GM21360 (cell line): Measurements from ENCODE around the gene IQGAP3.
A peak's percentile ranks its signal among the peaks of the same experiment; 100 is the strongest.
"Not testable (repeated sequence)": the region's sequence is repeated elsewhere in the genome, so short reads cannot be mapped to it uniquely, and the experiment has no call there.

Experiments
- ATAC-seq: cut with Tn5 transposase; IDR thresholded peaks from one replicate; pipeline ENCODE4 v1.9.1; 2021; ENCODE audit warnings: mild to moderate bottlenecking, moderate library complexity; ENCODE audit not compliant: unreplicated experiment

Gene IQGAP3

DNA sequence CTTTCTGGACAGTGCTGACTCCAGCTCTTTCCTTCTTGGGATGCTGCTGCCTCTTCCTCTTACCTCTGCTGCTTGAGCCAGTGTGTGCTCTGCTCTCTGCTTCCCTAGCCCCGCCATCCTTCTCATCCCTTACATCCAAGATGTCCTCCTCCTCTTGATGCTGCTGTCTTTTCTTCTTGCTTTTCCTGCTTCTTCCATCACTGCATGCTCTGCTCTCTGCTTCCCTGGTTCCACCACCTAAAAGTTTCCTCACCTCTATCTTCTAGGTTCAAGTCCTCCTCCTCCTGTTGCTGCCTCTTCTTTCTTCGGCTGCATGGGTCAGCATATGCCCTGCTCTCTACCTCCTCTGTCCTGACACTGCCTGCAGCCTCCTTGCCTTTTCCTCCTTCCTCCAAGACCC, 22.7 kb upstream of the IQGAP3 start:
- ATAC-seq, result no peak

DNA sequence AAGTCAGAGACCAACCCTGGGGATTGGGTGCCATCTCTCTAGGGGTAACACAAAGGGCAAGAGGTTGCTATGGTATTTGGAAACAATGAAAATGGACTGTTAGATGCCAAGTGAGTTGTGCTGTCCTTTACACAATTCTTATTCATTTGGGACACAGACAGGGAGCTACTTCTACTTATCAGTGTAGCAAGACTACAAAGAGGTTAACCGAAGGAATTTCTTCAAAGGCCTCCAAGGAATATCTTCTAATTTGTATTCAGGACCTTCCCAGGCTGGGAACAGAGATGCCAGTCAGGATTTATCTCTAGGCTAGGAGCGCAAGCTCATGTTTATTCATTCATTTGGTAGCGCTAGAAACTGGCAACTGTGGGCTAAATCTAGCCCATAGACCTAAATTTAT, 21.8 kb upstream of the IQGAP3 start:
- ATAC-seq, result no peak

DNA sequence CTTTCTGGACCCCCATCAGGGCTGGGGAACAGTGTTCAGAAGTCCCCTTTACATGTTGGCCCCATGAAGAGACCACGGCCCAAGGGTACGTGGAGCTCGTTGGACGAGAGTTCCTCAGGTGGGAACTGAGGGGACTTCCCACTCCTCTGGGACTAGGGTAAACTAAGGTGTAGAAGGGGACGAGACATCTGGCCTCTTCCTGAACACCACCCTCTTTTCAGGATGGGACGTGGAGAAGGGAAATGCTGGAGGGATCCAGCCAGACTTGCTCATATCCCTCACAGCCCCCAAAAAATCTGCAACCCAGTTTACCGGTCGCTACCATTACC, 21.3 kb upstream of the IQGAP3 start:
- ATAC-seq, result no peak

DNA sequence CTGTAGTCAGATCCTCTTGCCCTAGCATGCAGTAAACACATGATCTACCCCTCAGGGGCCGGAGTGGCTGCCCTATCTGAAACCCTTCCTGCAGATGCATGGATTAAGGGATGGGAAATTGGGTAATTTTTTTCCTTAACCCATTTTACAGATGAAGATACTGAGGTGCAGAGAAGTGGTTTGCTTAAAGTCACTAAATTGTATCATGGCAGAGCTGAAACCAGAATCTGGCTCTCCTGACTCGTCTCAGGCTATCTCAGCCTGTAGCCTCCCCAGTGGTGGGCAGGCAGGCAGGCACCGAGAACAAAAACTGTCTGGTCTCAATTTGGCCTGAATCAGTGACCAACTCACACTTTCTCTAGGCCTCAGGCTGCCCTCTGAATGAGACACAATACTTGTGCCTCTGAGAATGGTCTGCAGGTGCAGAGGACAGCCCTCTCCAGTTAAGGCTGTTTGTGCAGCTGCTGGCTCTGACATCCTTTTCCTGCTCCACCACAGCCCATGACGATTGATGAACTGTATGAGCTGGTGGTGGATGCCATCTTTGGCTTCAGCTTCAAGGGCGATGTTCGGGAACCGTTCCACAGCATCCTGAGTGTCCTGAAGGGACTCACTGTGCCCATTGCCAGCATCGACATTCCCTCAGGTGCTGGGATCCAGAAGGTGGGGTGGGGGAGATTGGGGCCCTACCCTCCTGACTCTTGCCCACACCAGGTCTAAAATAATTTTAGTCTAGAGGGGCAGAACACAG, 20.7 kb upstream of the IQGAP3 start:
- ATAC-seq, result no peak

DNA sequence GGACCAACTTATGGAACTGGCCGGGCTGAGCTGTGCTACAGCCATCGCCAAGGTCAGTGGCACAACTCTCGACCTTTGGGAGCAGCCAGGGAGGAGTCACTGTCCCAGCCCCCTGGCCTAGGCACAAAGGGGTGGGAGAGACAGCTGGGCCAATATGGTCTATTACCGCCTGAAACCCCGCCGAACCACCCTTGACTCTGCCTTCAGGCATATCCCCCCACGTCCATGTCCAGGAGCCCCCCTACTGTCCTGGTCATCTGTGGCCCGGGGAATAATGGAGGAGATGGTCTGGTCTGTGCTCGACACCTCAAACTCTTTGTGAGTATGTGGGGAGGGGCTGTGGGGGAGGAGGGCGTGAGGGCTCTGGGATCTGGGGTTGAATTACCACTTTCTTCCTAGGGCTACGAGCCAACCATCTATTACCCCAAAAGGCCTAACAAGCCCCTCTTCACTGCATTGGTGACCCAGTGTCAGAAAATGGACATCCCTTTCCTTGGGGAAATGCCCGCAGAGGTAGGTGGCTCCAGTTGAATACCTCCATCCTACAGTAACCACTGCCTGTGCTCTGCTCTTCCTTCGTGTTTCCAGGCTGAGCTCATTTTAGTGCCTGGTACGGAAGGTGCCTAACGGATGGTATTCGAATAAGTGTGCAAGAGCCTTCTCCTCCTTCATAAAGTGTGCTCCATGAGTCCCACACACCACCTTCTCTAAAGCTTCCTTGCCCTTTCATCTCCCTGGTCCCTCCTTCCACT, 20.0 kb upstream of the IQGAP3 start:
- no peak for ATAC-seq

DNA sequence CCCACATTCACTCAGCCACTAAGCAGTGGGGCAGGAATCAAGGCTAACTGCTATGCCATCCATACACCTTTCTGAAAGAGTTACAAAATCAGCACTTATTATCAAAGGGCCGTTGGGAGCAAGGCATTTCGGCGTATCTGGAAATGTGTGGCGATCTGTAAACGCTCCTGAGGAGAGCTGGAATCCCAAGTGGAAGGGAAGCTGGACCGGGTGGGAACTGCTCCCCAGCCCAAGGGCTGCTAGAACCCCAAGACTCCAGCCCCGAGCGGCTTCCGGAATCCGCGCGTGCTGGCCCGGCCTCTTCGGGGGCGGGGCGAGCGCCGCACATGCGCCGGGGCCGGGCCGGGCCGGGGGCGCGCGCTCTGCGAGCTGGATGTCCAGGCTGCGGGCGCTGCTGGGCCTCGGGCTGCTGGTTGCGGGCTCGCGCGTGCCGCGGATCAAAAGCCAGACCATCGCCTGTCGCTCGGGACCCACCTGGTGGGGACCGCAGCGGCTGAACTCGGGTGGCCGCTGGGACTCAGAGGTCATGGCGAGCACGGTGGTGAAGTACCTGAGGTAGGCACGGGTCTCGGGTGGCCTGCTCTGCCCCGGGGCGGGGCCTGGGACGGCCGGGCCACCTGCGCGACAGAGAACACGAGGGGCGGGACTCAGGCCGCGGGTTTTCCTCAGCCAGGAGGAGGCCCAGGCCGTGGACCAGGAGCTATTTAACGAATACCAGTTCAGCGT, 19.2 kb upstream of the IQGAP3 start, which contains the start of gene NAXE:
TSS of gene NAXE (plus strand) at position 345 of the 726 bp plus-strand sequence. CDS start at position 374, 29 bp downstream.
- peak; percentile 71 for ATAC-seq

DNA sequence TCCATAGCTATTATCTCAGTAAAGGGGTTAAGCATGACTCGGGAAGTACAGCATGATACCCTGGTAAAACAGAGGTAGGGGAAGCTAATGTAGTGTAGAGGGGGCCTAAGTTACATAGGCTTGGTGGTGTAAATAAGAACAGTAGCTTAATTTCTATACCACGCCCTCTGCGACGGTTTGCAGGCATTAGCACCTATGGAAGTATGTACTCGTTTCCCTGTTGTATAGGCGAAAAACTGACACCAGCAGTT, 18.7 kb upstream of the IQGAP3 start:
- no peak for ATAC-seq

DNA sequence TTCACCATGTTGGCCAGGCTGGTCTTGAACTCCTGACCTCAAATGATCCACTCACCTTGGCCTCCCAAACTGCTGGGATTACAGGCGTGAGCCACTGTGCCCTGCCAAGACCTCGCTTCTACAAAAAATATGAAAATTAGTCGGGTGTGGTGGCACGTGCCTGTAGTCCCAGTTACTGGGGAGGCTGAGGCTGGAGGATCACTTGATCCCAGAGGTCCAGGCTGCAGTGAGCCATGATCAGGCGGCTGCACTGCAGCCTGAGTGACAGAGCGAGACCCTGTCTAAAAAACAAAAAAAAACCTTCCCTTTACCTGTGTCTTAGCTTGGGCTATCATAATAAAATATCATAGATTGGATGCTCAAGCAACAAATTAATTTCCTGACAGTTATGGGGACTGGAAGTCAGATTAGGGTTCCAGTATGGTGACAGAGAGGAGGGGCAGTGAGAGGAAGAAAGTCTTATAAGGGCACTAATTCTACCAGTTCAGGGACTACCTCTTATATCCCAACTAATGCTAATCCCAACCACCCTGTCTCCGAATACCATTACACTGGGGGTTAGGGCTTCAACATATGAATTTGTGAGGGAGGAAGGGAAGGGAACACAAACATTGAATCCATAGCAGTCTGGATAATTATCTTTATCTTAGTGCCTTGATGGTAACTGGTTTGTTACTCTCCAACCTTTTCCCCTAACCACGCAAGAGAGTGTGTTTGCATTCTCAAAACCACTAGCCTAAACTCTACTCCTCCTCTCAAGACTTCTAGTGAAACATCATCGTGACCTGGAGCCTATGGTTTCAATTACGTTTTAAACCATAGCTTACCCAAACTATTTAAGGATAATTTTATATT, 18.2 kb upstream of the IQGAP3 start:
- ATAC-seq, result no peak

DNA sequence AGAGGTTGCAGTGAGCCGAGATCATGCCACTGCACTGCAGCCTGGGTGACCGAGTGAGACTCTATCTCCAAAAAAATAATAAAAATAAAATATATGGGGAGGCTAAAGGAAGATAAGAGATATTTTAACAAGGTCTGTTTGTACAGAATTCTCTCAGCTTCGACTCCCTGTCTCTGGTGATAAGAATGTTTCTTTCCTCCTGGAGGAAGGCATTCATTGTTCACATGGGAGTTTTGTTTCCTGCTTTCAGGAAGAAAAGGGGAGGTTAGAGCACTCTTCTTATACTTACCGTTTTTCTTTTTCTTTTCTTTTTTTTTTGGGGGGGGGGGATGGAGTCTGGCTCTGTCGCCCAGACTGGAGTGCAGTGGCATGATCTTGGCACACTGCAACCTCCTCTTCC, 17.2 kb upstream of the IQGAP3 start:
- ATAC-seq, result no peak

DNA sequence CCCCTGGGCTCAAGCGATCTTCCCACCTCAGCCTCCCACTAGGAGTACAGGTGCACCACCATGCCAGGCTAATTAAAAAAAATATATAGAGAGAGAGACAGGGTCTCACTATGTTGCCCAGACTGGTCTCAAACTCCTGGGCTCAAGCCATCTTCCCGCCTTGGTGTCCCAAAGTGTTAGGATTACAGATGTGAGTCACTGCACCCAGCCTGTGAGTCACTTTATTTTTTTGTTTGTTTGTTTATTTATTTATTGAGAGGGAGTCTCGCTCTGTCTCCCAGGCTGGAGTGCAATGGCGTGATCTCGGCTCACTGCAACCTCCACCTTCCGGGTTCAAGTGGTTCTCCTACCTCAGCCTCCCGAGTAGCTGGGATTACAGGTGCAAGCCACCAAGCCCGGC, 15.6 kb upstream of the IQGAP3 start:
- not testable (repeated sequence) for ATAC-seq

DNA sequence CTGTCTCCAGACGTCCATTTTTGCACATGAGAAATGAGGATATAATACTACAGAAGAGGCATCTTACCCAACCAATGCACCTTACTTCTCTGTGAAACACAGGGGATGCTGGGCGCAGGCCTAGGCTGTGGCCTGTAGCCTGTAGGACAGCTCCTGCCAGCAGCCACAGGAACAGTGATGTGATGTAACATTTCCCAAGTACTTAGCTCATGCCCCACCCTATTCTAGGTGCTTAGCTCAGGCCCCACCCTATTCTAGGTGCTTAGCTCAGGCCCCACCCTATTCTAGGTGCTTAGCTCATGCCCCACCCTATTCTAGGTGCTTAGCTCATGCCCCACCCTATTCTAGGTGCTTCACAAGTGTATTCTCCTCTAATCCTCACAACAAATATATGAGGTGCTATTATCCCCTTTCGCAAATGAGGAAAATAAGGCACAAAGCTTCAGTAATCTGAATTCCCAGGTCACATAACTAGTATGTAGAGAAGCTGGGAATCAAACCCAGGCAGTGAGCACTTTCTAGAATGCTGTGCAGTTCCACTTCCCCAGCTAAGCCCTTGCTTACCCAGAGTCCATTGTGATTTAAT, 14.6 kb upstream of the IQGAP3 start:
- ATAC-seq, result no peak

DNA sequence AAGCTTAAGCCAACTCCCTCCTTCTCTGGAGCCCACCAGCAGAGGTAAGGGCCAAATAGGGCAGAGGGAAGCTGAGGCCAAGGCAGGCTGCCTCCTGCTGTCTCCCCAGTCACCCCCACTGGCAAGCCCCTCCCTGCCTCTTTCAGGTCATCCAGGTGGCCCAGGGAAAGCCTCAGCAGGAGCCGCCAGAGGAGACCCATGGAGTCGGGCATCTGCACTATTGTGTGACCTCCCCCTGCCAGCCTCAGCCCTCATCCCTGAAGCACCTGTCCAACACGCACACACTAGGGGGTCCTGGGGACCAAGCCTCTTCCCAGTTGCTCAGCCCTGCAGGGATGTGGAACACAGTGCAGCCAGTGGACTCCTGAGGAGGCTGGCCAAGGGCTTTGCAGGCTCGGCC, 14.0 kb upstream of the IQGAP3 start:
- no peak for ATAC-seq

DNA sequence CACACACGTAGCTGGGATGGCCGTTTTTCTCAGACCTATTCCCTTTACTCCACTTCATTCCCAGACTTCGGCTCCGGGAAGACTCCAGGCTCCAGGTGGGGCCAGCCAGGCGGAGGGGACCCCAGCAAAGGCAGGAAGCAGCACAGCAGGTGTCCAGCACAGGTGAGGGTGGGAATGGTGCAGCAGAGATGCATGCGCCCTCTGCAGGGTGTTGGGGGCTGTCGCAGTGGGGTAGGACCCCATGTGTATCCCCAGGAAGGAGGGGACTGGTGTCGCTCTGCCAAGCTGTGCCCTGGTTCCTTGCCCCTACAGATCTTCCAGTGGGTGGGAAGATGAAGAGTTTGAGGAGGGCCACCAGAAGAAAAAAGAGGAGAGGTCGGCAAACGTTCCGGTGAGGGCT, 12.4 kb upstream of the IQGAP3 start:
- ATAC-seq, result no peak

DNA sequence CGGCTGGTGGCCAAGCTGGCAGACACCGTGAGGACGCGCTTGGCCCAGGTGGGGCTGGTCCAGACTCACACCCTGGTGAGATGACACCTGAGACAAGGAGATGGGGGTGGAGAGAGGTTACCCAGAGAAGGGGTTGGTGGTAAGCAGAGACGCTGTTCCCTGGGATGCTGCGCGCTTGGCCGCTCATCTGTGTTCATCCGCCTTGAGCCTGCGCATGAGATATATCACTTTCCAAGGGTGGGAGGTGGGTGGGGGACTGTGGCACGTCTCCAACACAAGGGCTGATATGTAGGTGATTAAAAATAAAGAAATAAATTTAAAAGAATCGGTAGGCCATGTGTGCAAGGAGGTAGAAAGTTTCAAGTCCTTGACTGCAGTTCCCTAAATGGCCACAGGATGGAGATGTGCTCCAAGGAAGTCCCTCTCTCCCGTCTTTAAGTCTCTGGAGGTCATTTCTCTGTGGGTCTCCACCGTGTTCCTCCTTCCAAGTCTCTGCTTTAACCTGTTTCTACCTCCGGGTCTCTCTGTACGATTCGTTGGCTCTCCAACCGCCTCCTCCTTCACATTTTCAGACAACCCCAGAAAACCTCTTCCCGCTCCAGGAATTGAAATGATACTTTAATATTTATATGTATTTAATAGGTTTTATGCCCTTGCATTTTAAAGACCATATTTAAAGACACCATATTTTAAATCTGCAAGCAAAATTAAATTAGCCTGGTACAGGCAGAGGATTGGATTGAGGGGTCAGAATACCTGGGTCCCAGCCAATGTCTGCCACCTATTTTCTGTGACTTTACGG, 11.7 kb upstream of the IQGAP3 start:
- ATAC-seq, result no peak

DNA sequence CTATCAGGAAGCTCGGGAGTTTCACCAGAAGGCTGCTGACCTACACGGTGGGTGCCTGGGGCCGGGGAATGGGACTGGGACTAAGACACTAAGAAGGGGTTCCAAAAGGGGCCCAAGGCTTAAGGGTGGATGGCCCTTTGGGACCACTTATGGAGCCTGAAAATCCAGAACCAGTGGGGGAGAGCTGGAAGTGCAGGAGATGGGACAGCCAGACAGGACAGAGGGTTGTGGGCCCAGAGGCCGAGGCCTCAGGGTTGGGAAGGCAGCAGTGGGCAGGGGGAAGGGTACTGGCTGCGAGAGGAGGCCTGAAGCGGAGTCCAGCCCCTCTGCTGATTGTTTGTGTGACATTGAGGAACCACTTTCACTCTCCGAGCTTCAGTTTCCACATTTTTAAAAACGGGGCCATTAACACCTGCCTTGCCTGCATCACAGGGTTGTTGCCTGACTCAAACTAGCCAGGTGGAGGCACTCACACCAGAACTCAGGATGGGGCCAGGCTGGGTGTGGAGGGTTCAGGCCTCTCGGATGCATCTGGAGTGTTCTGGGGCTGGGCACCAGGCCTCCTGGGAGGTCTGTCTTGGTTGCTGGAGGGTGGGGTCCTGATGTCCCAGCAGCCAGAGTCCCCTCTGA, 10.1 kb upstream of the IQGAP3 start:
- no peak for ATAC-seq

DNA sequence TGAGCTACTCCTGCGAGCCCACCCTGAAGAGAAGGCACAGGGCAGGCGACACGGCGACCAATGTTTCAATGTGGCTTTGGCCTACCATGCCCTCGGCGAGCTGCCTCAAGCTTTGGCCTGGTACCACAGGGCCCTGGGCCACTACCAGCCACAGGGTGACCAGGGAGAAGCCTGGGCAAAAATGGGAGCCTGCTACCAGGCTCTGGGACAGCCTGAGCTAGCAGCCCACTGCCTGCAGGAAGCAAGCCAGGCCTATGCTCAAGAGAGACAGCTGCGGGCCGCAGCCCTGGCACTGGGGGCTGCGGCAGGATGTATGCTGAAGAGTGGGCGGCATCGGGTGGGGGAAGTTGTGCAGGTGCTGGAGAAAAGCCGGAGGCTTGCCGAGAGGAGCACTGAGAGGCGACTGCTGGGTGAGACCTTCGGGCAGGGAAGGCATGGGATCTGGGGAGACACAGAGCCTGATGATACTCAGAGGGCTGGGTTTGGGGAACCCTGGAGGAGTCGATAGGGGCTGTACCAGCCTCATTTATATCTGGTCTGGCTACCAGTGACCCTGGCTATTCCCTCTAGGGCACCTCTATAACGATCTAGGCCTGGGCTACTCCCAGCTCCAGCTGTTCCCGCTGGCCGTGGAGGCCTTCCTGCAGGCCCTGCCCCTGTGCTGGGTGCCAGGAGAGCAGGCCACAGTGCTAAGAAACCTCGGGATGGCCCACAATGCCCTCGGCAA, 9.5 kb upstream of the IQGAP3 start:
- no peak for ATAC-seq

DNA sequence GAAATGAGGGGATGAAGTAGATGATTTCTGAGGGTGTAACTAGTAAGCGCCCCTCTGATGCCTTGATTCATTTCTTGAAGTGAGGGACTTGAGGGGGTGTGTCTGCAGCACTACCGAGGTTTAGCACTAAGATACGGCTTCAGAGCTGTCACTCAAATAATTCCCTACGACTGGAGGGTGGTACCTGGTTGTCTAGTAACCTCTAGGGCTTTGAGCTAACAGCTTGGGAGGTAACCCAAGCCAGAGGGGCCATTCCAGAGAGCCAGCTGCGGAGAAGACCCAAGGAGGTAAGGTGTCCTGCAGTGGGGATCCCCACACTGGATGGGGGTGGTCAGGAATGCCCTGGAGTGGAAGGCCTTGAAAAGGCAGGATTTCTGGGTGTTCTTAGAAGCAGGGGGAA, 7.1 kb upstream of the IQGAP3 start, which contains the start of gene TTC24:
TSS of gene TTC24 (plus strand) at position 252 of the 400 bp plus-strand sequence. CDS start 1,642 bp downstream, outside the sequence.
- ATAC-seq, result no peak

DNA sequence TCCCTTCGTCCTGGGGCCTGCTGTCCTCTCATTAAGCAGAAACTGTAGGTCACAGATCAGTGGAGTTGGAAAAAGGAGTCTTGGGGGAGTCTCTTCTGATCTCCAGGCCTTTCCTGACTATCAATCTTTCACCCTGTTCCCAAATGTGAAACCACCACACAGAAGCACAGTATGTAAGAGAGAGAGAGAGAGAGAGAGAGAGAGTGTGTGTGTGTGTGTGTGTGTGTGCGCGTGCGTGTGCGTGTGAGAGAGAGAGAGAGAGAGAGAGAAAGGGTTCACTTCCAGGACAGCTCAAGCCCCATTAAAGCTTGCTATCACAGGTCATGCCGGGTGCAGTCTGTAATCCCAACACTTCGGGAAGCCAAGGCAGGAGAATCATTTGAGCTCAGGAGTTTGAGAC, 5.7 kb upstream of the IQGAP3 start:
- ATAC-seq, result no peak

DNA sequence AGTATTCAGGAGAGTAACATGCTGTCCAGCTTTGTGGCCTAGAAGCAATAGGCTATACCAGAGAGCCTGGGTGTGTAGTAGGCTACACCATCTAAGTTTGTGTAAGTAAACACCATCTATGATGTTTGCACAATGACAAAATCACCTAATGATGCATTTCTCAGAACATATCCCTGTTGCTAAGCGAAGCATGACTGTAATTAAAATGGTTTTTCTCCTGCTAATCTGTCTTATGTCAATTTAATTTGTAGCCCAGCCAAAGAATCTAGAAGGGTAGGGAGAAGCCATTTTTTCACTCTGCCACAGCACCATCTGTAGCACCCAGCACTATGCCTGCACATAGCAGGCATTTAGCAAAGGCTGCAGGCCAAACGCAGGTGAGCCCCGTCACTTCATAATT, 5.2 kb upstream of the IQGAP3 start:
- ATAC-seq, result no peak
